ENCODE results near the gene SIL1.
"Not testable (repeated sequence)": the region's sequence is repeated elsewhere in the genome, so short reads cannot be mapped to it uniquely, and the experiment has no call there.

The SIL1 gene

GRCh38 chr5:139171779-139172404, 26.3 kb downstream of the SIL1 start:
- H3K4me3 ChIP-seq (ENCODE audit: low read depth, low read length): no peak overlapping the region
- TF ChIP-seq CTCF (conservative IDR thresholded peaks at IDR 0.05; ENCODE audit: low read depth, low read length): no peak
- no peak for DNase-seq (ENCODE audit: low read depth)

GRCh38 chr5:139167952-139168720, 30.0 kb downstream of the SIL1 start:
- H3K4me3 ChIP-seq (ENCODE audit: low read depth, low read length): no peak overlapping the region
- TF ChIP-seq CTCF (conservative IDR thresholded peaks at IDR 0.05; ENCODE audit: low read depth, low read length): no peak
- DNase-seq (ENCODE audit: low read depth): no peak

- TF ChIP-seq CTCF (conservative IDR thresholded peaks at IDR 0.05; ENCODE audit: low read depth, low read length): no peak
- no peak for DNase-seq (ENCODE audit: low read depth)
- H3K4me3 ChIP-seq (ENCODE audit: low read depth, low read length): no peak overlapping the region
Observed at GRCh38 chr5:139167533-139167932, 30.6 kb downstream of the SIL1 start.

- DNase-seq (ENCODE audit: low read depth): no peak
- H3K4me3 ChIP-seq (ENCODE audit: low read depth, low read length): no peak overlapping the region
- no peak for TF ChIP-seq CTCF (conservative IDR thresholded peaks at IDR 0.05; ENCODE audit: low read depth, low read length)
Observed at GRCh38 chr5:139167063-139167462, 31.1 kb downstream of the SIL1 start.

- DNase-seq (ENCODE audit: low read depth); H3K4me3 ChIP-seq (ENCODE audit: low read depth, low read length): not testable (repeated sequence)
Observed at GRCh38 chr5:139164897-139165296, 33.3 kb downstream of the SIL1 start.

GRCh38 chr5:139164020-139164419, 34.1 kb downstream of the SIL1 start:
- no peak for DNase-seq (ENCODE audit: low read depth)
- no peak overlapping the region for H3K4me3 ChIP-seq (ENCODE audit: low read depth, low read length)
- no peak for TF ChIP-seq CTCF (conservative IDR thresholded peaks at IDR 0.05; ENCODE audit: low read depth, low read length)

GRCh38 chr5:139162448-139162847, 35.7 kb downstream of the SIL1 start:
- no peak for DNase-seq (ENCODE audit: low read depth)
- H3K4me3 ChIP-seq (ENCODE audit: low read depth, low read length): no peak overlapping the region
- no peak for TF ChIP-seq CTCF (conservative IDR thresholded peaks at IDR 0.05; ENCODE audit: low read depth, low read length)

Data from choroid plexus epithelial cell (primary cell).